Activated T-cell treated with anti-CD3 and anti-CD28 coated beads for 4 hours (primary cell): Measurements from ENCODE around the gene HFM1.

Experiments used
- DNase-seq: peaks from one replicate; pipeline ENCODE4 v3.0.0-alpha.2; 2020

The HFM1 gene

GRCh38 chr1:91226741-91227140 lies 177.9 kb downstream of the HFM1 start:
- DNase-seq: no peak

GRCh38 chr1:91224878-91225277 lies 179.8 kb downstream of the HFM1 start:
- DNase-seq: no peak

- DNase-seq: no peak
Measured at GRCh38 chr1:91221017-91221416, 183.6 kb downstream of the HFM1 start.

- no peak for DNase-seq
Measured at GRCh38 chr1:91217911-91218310, 186.7 kb downstream of the HFM1 start.
